GM23248 (cell line): ENCODE results near the gene CBFA2T3.

Experiments
- EZH2 ChIP-seq: fragments of 200-600 bp; sonication (generic); IDR thresholded peaks from 2 replicates; pipeline ENCODE4 v1.6.1; 2018; ENCODE audit warnings: antibody characterized with exemption, mild to moderate bottlenecking; ENCODE audit not compliant: insufficient read depth, poor library complexity, severe bottlenecking
- EZH2phosphoT487 ChIP-seq: fragments of 200-600 bp; sonication (generic); IDR thresholded peaks from 2 replicates; pipeline ENCODE4 v1.6.1; 2018; ENCODE audit warnings: antibody characterized with exemption, moderate library complexity, mild to moderate bottlenecking, low read depth; ENCODE audit not compliant: insufficient read depth

GRCh38 chr16:88953003-88953690 is 23.9 kb downstream of the CBFA2T3 start:
- TF ChIP-seq EZH2 (no peak), EZH2phosphoT487 (no peak)
